ENCODE measurements around the gene CERS6.

Gene CERS6

DNA sequence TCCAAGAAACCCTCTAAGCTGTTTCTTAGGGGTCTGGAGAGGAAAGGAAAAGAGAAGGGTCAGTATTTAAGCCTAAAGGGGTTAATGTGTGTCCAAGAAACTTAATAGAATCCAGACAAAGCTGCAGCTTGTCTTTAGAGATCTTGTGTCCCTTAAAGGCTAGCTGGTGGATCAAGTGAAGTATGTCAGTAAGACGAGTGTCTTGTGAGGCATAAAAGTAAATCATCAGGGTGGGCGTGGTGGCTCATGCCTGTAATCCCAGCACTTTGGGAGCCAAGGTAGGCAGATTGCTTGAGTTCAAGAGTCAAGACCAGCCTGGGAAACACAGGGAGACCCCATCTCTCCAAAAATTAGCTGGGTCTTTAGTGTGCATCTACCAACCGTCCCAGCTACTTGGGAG, 47.8 kb downstream of the CERS6 start:
- DNase-seq, result no peak

DNA sequence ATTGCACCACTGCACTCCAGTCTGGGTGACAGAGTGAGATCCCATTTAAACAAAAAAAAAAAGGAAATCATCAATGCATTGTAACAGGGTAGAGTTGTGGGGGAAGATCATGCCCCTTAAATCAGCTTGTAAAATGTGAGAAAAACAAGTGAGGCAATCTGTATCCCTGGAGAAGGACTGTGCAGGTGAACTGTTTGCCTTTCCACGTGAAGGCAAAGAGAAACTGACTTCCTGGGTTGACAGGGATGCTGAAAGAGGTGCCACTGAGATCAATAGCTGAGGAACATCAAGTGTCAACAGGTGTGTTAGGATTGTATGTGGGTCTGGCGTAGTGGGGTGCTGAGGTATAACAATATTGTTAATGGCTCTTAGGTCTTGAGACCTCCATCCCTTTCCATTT, 48.3 kb downstream of the CERS6 start:
- DNase-seq, result no peak

DNA sequence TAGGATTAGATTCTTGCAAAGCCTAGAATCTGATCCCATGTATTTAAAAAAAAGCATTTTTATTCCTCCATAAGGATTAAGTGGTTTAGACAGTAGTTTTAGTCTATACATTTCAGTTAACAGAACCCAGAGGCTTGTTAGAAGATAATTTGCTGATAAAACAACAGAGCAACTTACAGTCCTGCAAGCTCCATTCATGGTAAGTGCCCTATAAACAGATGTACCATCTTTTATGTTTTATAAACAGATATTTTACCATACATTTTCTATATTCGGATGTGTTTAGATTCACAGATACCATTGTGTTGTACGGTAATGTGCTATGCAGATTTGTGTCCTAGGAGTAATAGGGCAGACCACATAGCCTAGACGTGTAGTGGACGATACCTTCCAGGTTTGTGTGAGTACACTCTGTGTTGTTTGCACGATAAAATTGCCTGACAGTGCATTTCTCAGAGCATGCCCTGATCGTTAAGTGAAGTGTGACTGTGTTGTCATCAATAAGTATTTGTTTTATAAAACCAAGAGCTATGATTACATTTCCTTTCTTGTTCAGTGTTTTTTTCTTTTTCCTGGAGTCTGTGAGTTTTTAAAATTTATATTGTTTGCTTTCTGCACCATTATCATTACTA, 54.2 kb downstream of the CERS6 start:
- DNase-seq, result no peak

DNA sequence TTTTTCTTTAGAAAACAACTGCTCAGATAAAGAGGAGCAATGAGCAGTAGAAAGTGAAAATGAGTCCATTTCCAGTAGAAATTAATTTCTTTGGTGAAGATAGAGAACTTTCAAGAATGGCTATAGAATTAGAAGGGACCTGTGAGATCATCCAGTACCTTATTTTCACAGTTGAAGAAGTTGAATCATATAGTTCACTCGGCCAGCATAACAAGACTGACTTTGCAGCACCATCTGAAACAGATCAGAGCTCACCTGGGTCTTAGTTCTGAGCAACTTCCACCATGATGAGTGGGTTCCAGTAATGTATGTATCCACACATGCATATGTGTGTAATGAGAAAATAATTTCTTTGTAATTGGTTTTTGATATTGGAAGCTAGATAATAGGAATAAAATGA, 58.6 kb downstream of the CERS6 start:
- DNase-seq, result no peak

DNA sequence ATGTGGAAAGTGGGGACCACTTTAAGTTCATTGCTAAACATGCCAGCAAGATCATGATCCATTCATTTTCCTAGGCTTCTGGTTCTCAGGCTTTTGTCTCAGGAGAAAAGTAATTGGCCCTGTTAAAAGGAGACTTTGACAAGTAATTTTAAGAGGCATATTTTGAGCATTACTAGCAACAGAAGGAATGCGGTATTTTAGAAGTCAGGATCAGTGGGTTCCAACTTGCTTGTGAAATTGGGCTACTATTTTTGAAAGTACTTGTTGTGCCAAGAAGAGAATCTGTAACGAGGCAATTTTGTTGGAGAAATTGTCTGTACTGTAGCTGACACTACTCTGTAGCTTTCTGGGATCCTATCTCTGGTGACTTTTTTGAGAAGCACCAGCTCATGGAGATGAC, 59.4 kb downstream of the CERS6 start:
- no peak for DNase-seq

DNA sequence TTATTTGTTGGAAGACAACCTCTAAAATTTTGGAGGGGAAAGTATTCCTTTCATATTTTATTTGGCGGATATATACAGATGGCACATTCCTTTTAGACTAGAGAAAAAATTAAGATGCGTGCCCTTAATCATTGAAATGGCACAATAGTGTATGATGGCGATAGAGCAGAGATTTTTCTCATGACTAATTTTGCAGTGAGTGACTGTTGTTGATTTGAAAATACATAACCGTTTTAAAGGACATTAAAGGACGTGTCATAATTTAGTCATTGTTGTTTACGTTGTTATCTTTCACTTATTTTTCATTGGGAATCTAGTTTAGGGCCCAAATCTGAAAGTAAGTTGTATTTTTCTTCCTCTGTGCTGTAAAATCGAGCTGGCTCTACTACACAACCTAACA, 61.7 kb downstream of the CERS6 start:
- DNase-seq, result no peak

DNA sequence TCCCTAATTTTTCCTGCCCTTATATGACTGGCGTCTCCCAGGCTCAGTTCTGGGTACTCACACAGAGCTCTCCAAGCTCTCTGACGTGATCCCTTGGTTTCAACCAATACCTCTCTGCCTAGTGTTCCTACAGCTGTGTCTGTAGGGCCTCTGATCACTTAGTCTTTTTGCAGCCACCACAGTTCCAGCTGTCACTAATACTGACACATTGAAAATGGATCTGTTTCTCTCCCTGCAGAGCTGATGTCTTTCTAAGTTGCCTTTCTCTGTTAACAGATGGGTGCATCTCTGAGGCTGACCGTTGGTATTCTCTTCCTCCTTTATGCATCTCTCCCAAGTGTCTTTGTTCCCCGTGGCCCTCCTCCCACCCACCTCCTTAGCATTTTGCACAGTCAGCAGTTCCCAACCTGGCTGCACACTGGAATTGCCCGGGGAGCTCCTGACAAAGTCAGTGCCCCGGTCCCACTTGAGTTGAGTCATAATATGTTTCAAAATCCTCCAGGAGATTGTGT, 62.5 kb downstream of the CERS6 start:
- no peak for DNase-seq

DNA sequence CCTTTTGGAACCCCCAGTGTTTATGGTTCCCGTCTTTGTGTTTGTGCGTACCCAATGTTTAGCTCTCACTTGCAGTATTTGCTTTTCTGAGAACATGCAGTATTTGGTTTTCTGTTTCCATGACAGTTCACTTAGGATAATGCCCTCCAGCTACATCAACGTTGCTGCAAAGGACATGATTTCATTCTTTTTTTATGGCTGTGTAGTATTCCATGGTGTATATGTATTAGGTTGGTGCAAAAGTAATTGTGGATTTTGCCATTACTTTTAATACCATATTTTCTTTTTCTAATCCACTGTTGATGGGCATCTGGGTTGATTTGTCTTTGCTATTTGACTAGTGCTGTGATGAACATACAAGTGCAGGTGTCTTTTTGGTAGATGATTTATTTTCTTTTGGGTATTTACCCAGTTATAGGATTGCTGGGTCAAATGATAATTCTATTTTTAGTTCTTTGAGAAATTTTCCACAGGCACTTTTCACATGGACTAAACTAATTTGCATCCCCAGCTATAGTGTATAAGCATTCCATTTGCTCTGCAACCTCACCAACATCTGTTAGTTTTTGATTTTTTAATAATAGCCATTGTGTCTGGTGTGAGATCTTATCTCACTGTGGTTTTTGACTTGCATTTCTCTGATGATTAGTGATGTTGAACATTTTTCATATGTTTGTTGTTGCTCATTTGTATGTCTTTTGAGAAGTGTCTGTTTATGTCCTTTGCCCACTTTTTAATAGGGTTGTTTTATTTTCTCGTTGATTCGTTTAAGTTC, 63.6 kb downstream of the CERS6 start:
- no peak for DNase-seq

DNA sequence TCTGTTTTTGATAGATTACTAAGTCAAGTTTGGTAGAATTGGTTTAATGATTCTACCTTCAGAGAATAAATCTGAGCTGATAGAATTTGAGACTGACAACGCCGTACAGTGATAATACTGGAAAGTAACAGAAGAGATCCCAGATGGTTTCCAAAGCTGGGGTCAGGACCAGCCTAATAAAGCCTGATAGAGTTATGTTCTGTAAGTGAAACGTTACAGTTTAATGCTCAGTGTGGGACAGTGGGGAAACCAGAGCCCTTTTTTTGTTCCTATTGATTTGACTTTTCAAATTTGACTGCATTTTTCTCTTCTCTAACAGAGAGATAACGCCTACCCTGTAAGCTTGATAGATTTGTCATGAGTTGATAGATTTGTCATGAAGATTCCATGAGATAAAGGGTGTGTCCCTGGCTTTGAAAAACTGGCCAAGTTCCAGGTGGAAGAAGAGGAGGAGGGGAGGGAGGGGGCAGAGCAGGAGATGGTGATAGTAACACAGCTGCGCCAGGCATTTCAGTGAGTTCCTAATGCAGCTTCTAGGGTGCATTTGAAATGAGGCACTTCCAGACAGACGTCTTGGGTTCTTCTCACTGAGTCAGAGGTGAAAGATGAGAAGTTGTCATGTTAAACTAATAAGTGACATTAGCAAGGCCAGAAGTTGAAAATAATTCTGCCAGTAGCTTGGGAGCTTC, 65.1 kb downstream of the CERS6 start:
- no peak for DNase-seq

DNA sequence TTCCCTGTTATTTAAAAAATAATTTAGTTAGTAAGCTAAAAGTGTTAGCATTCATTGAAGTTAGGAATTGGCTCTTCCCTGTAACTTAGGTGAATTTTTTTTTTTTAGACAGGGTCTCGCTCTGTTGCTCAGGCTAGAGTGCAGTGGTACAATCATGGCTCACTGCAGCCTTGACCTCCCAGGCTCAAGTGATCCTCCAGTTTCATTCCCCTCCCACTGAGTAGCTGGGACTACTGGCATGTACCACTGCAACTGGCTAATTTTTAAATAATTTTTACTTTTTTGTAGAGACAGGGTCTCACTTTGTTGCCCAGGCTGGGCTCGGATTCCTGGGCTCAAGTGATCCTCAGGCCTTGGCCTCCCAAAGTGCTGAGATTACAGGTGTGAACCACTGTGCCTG, 66.4 kb downstream of the CERS6 start:
- no peak for DNase-seq

DNA sequence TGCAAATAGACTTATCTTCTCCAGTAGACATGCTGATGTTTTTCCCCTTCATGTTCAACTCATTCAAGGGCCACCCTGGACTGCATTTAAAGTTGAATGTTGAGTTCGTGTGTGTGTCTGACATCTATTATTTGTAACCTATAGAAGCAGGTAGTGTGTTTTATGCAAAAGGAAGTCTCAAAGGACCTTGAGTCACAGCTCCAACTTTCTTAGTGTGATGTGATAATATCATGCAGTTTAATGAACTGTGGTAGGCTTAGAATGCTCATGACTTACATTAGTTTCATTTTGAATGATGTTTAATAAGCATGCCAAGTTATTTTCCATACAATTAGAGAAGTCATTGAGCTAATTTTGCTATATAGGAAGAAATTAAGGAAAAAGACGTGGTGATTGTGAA, 67.9 kb downstream of the CERS6 start:
- no peak for DNase-seq

DNA sequence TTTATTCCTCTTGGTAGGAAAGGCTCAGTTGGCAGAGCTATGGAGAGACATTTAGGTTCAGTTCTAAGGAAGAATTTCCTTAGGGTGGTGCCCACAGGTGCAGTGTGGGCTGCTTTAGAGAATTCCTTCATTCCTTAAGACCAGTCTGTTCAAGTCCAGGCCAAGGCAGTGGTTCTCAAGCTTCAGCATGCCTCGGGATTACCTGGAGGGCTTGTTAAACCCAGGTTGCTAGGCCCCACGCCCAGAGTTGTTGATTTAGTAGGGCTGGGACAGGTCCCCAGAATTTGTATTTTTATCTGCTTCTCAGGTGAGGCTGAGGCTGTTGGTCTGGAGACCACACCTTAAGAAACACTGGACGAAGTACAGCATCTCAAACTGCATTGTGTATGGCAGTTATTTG, 68.9 kb downstream of the CERS6 start:
- no peak for DNase-seq

DNA sequence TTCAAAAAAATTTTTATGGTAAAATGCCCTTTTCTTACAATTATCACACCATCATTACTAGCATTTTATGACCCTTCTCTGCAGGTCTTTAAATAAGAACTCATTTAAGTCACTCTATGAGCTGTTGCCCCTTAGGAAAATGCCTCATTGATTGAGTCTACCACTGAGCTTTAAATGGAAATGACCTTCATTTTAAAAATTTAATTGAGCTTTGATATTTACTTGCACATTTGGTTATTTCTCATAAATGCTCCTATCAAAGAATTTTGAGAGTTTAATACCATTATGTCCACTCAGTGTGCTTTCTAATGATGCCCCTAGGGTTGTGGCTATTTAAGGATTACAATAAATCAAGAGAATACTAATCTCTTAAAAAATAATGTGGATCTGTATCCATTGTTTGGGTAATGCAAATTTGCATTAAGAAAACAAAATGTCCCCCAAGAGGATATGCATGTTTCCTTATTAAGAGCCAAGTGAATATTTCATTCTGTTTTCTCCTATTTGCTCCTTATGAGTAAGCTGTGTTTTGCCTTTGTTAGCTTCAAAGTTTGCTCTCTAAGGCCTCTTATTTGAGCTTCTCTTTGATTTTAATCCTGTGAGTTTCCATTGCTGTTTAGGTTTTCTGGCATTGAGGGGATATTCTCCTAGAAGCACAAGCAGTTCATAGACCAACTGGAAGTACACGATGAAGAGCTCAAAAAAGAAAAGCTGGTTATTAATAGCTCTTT, 69.8 kb downstream of the CERS6 start:
- no peak for DNase-seq

DNA sequence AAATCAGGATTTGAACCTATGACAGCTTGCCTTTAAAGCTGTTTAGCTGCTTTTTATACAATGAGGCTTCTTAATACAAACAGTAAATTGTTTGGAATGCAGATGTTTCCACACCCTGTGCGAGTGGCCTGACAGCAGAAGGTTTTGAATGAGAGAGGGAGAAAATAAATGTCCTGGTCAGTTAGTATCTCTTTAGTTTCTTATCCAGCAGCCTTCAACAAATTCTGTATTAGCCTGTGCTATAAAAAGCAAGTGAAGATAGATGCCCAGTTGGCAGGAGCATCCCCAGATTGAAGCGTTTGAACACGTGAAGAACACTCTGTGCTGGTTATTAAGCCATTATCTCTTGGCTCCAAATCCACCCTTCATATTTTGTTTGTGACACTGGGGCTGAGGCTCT, 70.6 kb downstream of the CERS6 start:
- no peak for DNase-seq

DNA sequence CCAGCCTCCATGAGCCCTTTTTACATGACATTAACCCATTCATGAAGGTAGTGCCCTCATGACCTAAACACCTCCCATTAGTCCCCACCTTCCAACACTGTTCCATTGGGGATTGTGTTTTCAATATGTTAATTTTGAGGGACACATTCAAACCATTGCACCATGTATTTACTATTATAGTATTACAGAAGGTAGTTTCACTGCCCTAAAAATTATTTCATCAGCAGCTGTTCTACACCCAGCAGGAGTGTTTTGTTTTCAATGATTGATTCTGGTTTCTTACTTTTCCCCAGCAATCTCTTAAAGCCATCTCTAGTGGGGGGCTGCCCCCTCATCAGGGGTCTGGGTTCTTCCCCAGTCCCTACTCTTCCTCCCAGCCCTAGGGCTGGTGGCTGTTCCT, 71.9 kb downstream of the CERS6 start:
- DNase-seq, result no peak

DNA sequence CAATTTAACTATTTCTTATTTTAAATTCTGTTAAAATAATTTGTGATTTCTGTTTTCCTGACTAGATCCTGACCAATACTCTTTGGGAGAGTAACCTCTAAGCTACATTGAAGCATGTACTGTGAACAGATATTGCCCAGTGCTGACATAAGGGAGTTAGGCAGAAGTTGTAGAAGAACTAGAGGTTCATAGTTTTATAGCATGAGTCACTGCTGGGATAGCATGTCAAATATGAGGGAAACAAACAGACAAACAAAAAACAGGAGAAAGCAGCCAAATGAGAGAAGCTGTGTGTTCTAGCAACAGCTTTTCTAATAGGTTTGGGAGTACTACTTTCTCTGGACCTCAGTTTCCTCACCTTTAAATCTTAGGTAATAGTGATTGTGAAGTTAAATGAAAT, 72.4 kb downstream of the CERS6 start:
- DNase-seq, result no peak

DNA sequence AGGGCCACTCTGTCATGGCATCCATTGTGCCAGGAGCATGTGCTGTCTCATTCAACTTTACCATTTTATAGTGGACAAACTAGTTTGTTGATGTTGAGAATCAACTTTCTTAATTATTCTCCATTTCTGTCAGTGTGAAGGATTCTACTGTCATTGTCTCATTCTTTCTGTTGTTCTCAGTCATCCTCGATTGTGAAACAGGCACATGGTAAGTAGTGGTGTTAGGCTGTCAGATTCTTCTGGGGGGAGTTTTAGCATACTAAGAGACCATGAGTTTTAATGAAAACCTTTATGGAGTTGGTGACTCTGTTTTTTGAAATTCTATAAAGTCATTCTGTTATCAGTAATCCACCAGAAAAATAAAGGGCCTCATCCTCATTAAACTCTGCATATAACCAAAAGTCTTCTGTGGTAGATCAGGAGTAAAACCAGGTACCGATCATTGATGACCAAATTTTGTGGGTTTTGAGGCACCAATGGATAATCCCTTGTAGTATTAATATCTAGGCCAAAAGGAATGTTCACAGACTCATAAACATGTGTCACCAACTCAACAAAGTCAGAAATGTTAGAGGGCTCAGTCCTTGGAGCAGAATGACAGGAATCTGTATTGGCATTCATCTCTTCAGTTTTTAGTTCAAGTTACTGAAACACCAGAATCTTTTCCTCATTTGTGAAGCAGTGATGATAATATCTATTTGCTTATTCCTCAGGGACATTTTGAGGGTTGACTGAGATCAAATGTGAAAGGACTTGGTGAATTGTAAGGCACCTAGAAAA, 73.2 kb downstream of the CERS6 start:
- no peak for DNase-seq

DNA sequence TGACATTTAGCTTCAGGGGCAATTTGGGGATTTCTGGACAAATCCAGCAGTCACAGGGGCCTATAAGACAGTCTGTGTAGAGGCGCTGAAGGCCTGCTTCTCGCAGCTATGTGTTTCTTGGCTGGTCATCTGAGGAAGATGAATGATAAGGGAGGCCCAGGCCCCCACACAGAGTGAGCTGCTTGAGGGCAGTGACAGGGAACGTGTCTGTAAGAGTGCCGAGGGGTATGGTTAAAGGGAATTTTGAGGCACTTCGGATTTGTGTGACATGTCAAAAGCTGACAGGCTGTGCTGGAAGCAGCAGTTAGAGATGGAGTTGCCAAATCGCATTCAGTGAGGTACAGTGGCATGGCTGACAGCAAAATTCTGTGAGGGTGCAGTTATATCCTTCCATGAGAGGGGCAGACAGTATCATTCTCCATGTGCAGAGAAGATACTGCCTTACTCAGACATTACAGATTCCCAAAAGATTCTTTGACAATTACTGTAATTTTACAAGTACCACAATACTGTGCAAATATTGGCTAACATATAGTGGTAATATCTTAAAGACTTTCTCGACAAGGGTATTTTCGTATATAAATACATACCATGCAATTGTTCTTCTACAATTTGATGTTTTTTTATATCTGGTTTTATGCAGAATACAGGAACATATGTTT, 74.0 kb downstream of the CERS6 start:
- DNase-seq, result no peak

DNA sequence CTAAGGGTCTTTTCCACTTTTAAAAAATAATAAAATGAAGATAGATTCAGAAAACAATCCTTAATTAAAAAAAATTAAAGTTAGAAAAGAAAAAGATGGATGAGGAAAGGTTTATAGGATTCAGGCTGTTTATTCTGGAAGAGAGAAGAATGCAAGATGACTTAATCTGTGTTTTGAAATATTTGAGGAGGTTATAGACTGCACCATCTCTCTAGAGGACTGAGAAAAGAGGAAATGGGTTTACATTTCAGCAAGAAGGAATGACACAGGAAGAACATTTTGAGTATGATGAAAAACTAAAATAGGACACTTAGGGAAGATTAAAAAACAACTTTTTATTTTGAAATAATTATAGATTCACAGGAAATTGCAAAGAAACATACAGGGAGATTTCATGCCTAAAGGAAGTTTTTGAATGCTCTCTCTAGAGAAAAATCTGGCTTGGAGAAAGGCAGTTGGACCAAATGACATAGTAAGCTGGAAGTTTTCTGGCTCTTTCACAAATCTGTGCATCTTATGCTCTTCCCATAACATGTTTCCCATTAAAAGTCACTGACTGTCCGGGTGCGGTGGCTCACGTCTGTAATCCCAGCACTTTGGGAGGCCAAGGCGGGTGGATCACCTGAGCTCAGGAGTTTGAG, 75.0 kb downstream of the CERS6 start:
- DNase-seq, result no peak

DNA sequence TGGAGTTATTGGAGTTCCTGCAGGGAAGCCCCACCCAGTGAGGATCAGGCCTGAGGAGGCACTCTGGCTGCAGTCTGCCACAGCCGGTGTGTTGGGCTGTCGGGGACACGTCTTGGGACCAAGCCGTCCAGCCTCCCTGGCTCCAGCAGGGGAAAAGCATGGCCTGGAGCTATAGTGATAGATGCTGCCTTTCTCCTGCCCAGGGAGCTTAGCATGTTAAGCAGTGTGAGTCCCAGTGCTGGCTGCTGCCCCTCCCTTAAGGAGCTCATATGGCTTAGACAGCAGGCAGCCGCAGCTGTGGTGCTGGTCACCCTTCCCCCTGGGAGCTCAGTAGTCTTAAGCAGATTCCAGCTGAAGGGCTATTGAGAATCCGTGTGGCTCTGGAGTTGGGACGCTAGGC, 78.9 kb downstream of the CERS6 start:
- no peak for DNase-seq

DNA sequence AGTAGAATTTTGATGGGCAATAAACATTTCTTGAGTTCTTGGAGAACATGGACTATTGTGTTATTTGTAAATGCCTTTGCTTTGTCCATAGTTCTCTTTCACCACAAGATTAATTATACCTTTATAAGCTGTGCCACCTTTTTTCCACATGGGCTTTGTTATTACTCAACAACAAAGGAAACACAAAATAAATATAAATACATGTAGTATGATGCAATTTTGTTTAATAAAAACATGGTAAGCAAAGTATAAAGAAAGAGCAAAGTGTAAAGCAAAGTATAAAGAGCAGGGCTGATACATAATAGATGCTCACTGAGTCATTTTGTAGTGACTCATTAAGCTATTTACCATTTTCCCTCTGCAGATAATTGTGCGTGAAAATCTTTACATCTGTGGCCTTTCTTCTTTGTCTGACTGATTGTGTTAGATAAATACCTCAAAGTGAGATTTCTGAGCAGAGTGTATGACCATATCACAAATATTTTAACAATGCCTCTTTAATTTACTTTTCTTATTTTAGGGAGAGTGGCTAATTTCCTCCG, 80.9 kb downstream of the CERS6 start:
- DNase-seq, result no peak

All from CD4-positive, alpha-beta T cell treated with Interleukin-12 subunit alpha and Interleukin-12 subunit beta, for 1 hour (primary cell).